GM21360 (cell line): ENCODE results near the gene FBXO42.

Source experiments
- ATAC-seq: cut with Tn5 transposase; IDR thresholded peaks from one replicate; pipeline ENCODE4 v1.9.1; 2021; ENCODE audit warnings: mild to moderate bottlenecking, moderate library complexity; ENCODE audit not compliant: unreplicated experiment

The FBXO42 gene

GRCh38 chr1:16351994-16352841, at the start of gene FBXO42:
FBXO42 (minus strand) TSS chr1:16352480; CDS start chr1:16315418, 37,062 bp downstream.
- peak; percentile 89 for ATAC-seq

- no peak for ATAC-seq
Measured at GRCh38 chr1:16398371-16398953, 46.2 kb upstream of the FBXO42 start.

- no peak for ATAC-seq
Measured at GRCh38 chr1:16397120-16397519, 44.8 kb upstream of the FBXO42 start.

GRCh38 chr1:16396591-16396990, 44.3 kb upstream of the FBXO42 start:
- no peak for ATAC-seq

- no peak for ATAC-seq
Measured at GRCh38 chr1:16394977-16395376, 42.7 kb upstream of the FBXO42 start.

GRCh38 chr1:16393570-16394521, 41.6 kb upstream of the FBXO42 start:
- no peak for ATAC-seq

GRCh38 chr1:16392740-16393569, 40.7 kb upstream of the FBXO42 start:
- ATAC-seq = no peak

GRCh38 chr1:16391411-16391810, 39.1 kb upstream of the FBXO42 start:
- no peak for ATAC-seq

GRCh38 chr1:16387201-16388188, 35.2 kb upstream of the FBXO42 start:
- no peak for ATAC-seq

GRCh38 chr1:16386454-16387113, 34.3 kb upstream of the FBXO42 start:
- no peak for ATAC-seq

GRCh38 chr1:16385659-16386453, 33.6 kb upstream of the FBXO42 start:
- ATAC-seq = no peak

GRCh38 chr1:16383888-16384287, 31.6 kb upstream of the FBXO42 start:
- no peak for ATAC-seq

- ATAC-seq = no peak
Measured at GRCh38 chr1:16380868-16381267, 28.6 kb upstream of the FBXO42 start.

- ATAC-seq = no peak
Measured at GRCh38 chr1:16378443-16378842, 26.2 kb upstream of the FBXO42 start.

- ATAC-seq = no peak
Measured at GRCh38 chr1:16376971-16377370, 24.7 kb upstream of the FBXO42 start.

GRCh38 chr1:16375521-16376340, 23.5 kb upstream of the FBXO42 start:
- no peak for ATAC-seq

GRCh38 chr1:16374266-16374665, 22.0 kb upstream of the FBXO42 start:
- ATAC-seq = no peak
